Breast epithelium (tissue), 4 donors: ENCODE data around the gene NT5DC2. TPM values are rescaled to one million over a fixed set of nuclear protein-coding genes. Genes with fewer than 3 reads are reported as not detected.
A peak's percentile ranks its signal among the peaks of the same experiment; 100 is the strongest.

Experiments used
- DNase-seq, 2 donors: peaks; one replicate each; pipeline ENCODE4 v3.0.0-alpha.2; 2019; ENCODE audit warnings: low spot score in 2 of 2
- H3K27ac ChIP-seq, 2 donors: fragments of 200-600 bp; sonication (generic) in 1 of 2; one replicate each; pipeline ENCODE4 v1.5.1; 2016 to 2019; ENCODE audit warnings: mild to moderate bottlenecking in 1 of 2
- H3K27me3 ChIP-seq, 2 donors: fragments of 200-600 bp; sonication (generic) in 1 of 2; one replicate each; pipeline versions ENCODE4 v1.5.1 to v1.6.0; 2017 to 2019; ENCODE audit warnings: control low read depth in 1 of 2, mild to moderate bottlenecking in 1 of 2
- H3K36me3 ChIP-seq: fragments of 200-600 bp; one replicate; pipeline ENCODE4 v1.5.1; 2019
- H3K4me1 ChIP-seq, 2 donors: fragments of 200-600 bp; sonication (generic); one replicate each; pipeline ENCODE4 v1.5.1; 2016 to 2019; ENCODE audit warnings: control low read depth in 1 of 2
- H3K4me3 ChIP-seq, 3 donors: fragments of 200-600 bp; sonication (generic); 1 replicate in 2 of 3; 2 replicates in 1 of 3; pipeline ENCODE4 v1.5.1; 2016 to 2019; ENCODE audit warnings: mild to moderate bottlenecking in 3 of 3, moderate library complexity in 2 of 3
- H3K9me3 ChIP-seq, 2 donors: fragments of 200-600 bp; sonication (generic) in 1 of 2; one replicate each; pipeline ENCODE4 v1.5.1; 2016 to 2019; ENCODE audit warnings: control low read depth in 1 of 2
- POLR2A ChIP-seq: fragments of 450-650 bp; IDR thresholded peaks from one replicate; pipeline ENCODE4 v1.6.1; 2016; ENCODE audit warnings: antibody characterized with exemption, mild to moderate bottlenecking, moderate library complexity
- POLR2AphosphoS5 ChIP-seq, 3 donors: sonication (generic); formaldehyde crosslinking; IDR thresholded peaks; one replicate each; pipeline ENCODE4 v1.6.1; 2017; ENCODE audit warnings: antibody characterized with exemption in 3 of 3
- intact Hi-C: fragments of 100-400 bp; cut with DNase I; formaldehyde crosslinking; loops from one replicate; pipeline ENCODE4 v1.15.1; 2023; ENCODE audit warnings: low total_unique reads
- total RNA-seq, 3 donors: library from RNA; depleted of rRNA; stranded (reverse); fragments of >200 nt; gene quantifications; one replicate each; pipeline ENCODE4 v1.1.0, GENCODE V29; 2016
- TF ChIP-seq, protein P1 (sequence below), 3 donors: fragments of 450-650 bp; IDR thresholded peaks; one replicate each; pipeline ENCODE4 v1.5.1; 2016 to 2017; ENCODE audit warnings: antibody characterized with exemption in 3 of 3, mild to moderate bottlenecking in 3 of 3, moderate library complexity in 3 of 3

Gene NT5DC2
- total RNA-seq, 3 donors from 2014 or later, result 26.5 to 35.7 (median 28.6) TPM

GRCh38 chr3:52489453-52489852 lies 44.2 kb downstream of the NT5DC2 start:
- intact Hi-C loops, result no loop called here
- Histone ChIP-seq H3K9me3 (no peaks in the 10 kb centered on the region), H3K36me3 (peaks cover 15% of the 10 kb centered on the region), H3K27me3 (no peaks in the 10 kb centered on the region), H3K27ac (peak overlapping the region in 1 of 2 donors; percentile 85), H3K4me3 (no peak overlapping the region), H3K4me1 (peaks cover 5 to 7% of the 10 kb centered on the region in 2 donors)
- no peak for DNase-seq
- TF ChIP-seq POLR2AphosphoS5 (IDR thresholded peaks at IDR 0.05) (no peak), POLR2A (no peak)
- TF ChIP-seq, protein P1, sequence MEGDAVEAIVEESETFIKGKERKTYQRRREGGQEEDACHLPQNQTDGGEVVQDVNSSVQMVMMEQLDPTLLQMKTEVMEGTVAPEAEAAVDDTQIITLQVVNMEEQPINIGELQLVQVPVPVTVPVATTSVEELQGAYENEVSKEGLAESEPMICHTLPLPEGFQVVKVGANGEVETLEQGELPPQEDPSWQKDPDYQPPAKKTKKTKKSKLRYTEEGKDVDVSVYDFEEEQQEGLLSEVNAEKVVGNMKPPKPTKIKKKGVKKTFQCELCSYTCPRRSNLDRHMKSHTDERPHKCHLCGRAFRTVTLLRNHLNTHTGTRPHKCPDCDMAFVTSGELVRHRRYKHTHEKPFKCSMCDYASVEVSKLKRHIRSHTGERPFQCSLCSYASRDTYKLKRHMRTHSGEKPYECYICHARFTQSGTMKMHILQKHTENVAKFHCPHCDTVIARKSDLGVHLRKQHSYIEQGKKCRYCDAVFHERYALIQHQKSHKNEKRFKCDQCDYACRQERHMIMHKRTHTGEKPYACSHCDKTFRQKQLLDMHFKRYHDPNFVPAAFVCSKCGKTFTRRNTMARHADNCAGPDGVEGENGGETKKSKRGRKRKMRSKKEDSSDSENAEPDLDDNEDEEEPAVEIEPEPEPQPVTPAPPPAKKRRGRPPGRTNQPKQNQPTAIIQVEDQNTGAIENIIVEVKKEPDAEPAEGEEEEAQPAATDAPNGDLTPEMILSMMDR (IDR thresholded peaks at IDR 0.05), result no peak

GRCh38 chr3:52488746-52489145 lies 44.9 kb downstream of the NT5DC2 start:
- Histone ChIP-seq H3K27ac (peak overlapping the region in 1 of 2 donors; percentile 85), H3K36me3 (peaks cover 15% of the 10 kb centered on the region), H3K9me3 (no peaks in the 10 kb centered on the region), H3K27me3 (no peaks in the 10 kb centered on the region), H3K4me1 (peaks cover 5 to 7% of the 10 kb centered on the region in 2 donors), H3K4me3 (no peak overlapping the region)
- no peak for DNase-seq
- intact Hi-C loops, result no loop called here
- TF ChIP-seq, protein P1 (IDR thresholded peaks at IDR 0.05), result no peak
- TF ChIP-seq POLR2AphosphoS5 (IDR thresholded peaks at IDR 0.05) (no peak), POLR2A (no peak)

- Histone ChIP-seq H3K4me1 (peaks cover 5 to 10% of the 10 kb centered on the region in 2 donors), H3K36me3 (peaks cover 15% of the 10 kb centered on the region), H3K9me3 (no peaks in the 10 kb centered on the region), H3K27me3 (no peaks in the 10 kb centered on the region), H3K27ac (peak overlapping the region in 1 of 2 donors; percentile 85), H3K4me3 (no peak overlapping the region)
- no peak for DNase-seq
- intact Hi-C loops, result no loop called here
- TF ChIP-seq POLR2A (no peak), POLR2AphosphoS5 (IDR thresholded peaks at IDR 0.05) (no peak)
- TF ChIP-seq, protein P1 (IDR thresholded peaks at IDR 0.05), result no peak
These were observed 45.6 kb downstream of the NT5DC2 start for GRCh38 chr3:52487788-52488691.

- Histone ChIP-seq H3K4me3 (no peak overlapping the region), H3K27me3 (no peaks in the 10 kb centered on the region), H3K27ac (peak overlapping the region in 1 of 2 donors; percentile 69), H3K9me3 (no peaks in the 10 kb centered on the region), H3K36me3 (peaks cover 15% of the 10 kb centered on the region), H3K4me1 (peaks cover 5 to 13% of the 10 kb centered on the region in 2 donors)
- DNase-seq, result no peak
- TF ChIP-seq POLR2AphosphoS5 (IDR thresholded peaks at IDR 0.05) (no peak), POLR2A (no peak)
- TF ChIP-seq, protein P1 (IDR thresholded peaks at IDR 0.05), result no peak
- intact Hi-C loops, result no loop called here
These were observed 46.4 kb downstream of the NT5DC2 start for GRCh38 chr3:52487050-52487787.
